Measurements from ENCODE around the gene PPM1A.
"Not testable (repeated sequence)": the region's sequence is repeated elsewhere in the genome, so short reads cannot be mapped to it uniquely, and the experiment has no call there.

PPM1A gene

GRCh38 chr14:60272177-60272576 lies 23.2 kb downstream of the PPM1A start:
- DNase-seq: no peak

DNA sequence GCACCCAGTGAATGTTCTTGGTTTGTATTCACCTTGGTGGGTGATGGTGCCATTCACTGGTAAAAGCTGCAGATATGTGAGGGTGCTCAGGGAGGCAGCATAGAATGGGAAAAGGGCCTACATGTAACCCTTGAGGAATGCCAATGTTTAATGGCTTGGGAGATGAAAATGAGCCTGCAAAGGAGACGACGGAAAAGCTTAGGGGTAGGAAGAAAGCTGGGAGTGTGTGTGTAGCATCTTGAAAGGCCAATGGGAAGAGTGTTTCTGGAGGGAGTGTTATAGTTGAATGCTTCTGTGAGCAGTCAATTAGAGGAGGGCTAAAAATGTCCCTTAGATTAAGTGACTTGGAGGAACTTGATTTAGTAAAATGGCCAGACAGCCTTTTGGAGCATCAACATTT lies 24.9 kb downstream of the PPM1A start:
- no peak for DNase-seq

- DNase-seq: no peak
Measured at GRCh38 chr14:60274448-60274847, 25.4 kb downstream of the PPM1A start.

DNA sequence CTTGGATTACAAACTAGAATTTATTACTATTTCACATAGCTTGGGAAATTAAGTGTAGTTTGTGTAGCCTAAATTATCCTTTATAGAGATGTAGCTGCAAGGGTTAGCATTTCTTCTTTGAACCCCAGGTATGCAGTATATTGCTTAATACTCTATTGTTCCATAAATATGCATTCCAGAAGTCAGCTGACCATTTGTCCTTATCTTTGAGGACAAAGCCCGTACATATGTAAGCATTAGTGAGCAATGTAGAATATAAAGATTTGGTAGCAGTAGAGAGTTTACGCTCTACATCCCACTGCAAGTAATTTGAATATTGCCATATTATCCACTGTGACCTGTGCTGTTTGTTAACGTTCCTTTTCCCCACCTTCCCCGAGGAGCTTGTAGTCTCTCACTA lies 26.9 kb downstream of the PPM1A start:
- no peak for DNase-seq

GRCh38 chr14:60276347-60276746 lies 27.3 kb downstream of the PPM1A start:
- DNase-seq: no peak

- DNase-seq: no peak
Measured at GRCh38 chr14:60277605-60278190, 28.7 kb downstream of the PPM1A start.

DNA sequence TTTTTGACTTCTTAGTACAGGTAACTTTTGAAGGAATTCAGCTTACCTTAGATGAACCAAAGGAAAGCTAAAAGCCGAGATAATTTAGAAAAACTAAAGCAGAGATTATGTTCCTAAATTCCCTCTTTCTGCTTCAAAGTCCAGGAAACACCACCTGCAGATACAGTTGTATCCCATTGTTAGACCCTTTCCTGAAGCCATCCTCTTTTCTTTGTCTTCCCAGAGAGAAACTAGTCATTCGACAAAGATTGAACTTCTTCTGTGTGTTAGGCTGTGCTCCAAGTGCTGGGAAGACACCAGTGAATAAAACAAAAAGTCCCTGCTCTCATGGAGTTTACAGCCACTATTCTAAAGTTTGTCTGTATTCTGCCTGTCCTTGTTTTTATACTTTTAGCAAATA lies 29.3 kb downstream of the PPM1A start:
- DNase-seq: no peak

- DNase-seq: no peak
Measured at GRCh38 chr14:60287452-60287851, 38.4 kb downstream of the PPM1A start.

GRCh38 chr14:60288279-60288678 lies 39.3 kb downstream of the PPM1A start:
- DNase-seq: no peak

DNA sequence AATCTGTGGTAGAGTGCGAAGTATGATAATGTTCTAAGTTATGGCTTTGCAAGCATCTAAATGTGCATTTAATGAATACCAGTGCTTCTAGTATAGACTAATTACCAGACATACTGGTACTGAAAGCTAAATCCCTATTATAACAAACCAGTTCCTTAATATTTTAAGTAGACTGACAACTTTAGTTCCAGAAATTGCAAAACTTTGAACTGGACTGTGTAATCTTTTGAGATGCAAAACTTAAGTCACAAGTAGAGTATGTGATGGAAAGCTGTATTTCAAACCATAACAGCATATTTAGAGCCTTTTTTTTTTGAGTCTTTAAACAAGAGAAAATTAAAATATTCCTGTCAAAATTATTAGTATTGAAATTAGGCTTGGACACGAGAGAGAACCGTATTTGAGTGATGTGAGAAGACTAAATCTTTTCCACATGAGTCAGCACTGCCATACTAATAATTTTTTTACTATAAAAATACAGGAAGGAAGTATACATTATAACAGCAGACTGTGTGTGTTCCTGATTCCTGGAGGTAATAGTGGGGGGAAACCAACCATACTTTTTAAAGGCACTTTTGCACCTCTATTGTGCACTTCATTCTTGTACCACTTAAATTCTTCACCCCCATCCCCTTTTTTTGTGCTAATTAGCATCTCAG lies 45.5 kb downstream of the PPM1A start:
- DNase-seq: no peak

DNA sequence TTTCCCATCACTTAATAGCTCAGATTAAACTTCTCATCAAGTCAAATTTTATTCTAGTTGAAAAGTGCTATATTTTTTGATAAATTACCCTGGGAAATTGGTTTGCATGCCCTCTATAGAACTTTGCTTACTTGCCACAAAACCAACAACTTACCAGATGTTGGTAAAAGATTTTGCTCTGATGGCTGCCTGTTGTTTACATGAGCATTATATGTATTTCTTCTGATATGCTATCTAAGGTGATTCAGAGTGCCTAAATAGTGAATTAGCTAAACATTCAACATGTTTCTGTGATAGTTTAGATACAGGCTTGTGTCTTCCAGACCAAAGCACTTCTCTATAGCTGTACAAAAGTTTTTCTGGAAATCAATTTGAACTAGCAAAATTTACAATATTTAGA lies 51.0 kb downstream of the PPM1A start:
- no peak for DNase-seq

DNA sequence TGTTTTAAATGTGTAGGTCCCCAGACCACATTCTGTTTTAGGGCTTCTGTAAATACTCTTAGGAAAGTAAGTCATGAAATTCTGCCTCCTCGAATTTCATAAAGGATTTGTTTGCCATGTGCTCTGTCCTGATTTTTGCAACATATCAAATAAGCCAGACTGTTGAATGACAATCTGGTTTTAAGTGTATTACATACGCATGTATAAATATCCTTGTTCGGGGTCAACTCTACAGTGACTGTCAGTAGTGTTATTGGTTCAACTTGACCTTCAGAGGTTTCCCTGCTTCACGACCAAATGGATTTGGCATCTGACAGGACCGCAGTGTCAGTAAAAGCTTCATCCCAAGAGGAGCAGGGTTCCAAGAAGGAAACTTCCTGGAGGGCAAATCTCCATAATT lies 52.7 kb downstream of the PPM1A start:
- no peak for DNase-seq

- DNase-seq: no peak
Measured at GRCh38 chr14:60302663-60303062, 53.6 kb downstream of the PPM1A start.

DNA sequence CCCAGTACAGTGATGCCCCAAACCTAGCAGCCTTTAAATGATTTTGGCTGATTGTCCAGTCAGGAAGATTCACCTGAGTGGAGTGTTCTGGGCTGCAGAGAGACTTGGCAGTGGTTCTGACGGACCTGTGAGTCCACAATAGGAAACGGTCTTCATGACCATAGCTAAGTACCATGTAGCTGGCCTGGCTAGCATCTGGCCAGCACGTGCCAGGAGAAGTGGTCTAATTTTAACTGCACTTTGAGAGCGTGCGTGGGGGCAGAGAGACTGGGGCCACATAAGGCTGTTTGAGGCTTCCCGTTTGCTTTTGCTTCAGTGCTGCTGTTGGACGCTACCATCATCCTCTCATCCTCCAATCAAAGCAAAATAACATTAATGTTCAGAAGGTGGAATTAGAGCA lies 54.7 kb downstream of the PPM1A start:
- DNase-seq: no peak

DNA sequence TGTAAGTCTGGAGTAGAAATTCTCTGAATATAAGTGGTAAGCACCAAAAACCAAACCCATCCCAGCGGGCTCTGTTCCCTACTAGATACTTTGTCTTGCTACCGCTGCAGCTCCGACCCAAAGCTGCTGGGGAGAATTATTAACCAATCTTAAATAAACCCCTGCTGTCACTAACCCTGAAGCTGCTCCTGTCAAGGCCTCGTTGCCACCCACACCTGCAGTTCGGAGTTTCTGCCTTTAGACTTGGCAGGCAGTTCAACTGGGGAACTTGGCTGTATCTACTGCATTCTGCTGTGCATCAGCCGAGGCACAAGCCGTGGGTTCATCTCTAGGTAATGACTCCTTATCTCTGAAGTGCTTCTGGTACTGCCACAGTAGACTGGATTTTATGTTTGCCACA lies 55.5 kb downstream of the PPM1A start:
- DNase-seq: no peak

GRCh38 chr14:60309867-60310552 lies 61.0 kb downstream of the PPM1A start:
- DNase-seq: no peak

GRCh38 chr14:60311417-60311816 lies 62.4 kb downstream of the PPM1A start:
- no peak for DNase-seq

GRCh38 chr14:60313093-60313492 lies 64.1 kb downstream of the PPM1A start:
- no peak for DNase-seq

DNA sequence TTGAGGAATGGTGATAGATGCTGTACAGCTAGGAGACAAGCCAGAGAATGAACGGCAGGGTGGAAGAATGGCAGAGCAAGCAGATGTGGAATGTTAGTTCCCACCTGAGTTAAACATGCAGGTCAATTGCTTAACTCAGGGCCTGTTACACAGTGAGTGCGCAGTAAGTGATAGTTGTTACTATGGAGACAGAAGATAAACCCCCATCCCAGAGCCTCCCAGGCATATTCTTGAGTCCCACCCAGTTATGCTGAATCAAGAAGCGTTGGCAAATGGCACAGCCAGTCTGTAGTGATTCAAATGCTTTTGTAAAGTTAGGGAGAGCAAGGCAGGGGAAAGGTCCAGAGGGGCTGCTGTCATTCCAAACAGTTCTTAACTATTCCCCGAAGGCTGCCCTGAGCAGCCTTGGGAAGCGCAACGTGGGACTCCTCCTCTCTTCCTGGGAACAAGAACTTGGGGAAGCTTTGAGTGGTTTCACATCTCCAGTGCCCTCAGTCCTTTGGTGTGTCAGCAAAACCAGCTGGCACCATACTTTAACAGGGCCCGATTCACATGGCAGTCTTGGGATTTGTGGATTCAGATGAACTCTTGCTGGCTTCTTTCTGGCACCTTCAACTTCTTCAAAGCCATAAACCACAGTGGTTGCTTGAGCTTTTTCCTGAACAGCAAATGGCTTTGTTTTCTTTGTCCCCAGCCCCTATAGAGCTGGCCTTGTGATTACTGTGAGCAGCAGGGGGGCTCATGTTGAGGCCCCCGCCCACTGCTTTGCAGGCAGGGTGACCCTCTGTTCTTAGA lies 66.4 kb downstream of the PPM1A start:
- no peak for DNase-seq

DNA sequence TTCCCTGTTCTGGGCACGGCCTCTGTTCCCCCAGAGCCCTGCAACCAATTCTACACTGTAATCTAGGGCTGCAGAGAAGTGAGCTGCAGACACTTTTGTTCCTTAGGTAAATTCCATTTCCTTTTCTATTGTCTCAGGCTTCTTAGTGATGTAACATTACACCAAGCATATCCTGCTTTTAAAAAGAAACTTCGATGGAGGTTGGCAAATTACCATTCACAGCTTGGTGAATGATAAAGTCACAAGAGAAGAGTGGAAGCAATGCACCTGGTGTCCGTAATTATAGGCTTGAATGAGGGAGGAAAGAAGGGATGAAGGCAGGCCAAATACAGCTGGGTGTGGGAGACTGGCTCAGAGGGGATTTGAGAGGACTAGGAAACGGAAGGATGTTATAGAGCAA lies 68.6 kb downstream of the PPM1A start:
- DNase-seq: no peak

GRCh38 chr14:60320860-60321259 lies 71.8 kb downstream of the PPM1A start:
- not testable (repeated sequence) for DNase-seq

DNA sequence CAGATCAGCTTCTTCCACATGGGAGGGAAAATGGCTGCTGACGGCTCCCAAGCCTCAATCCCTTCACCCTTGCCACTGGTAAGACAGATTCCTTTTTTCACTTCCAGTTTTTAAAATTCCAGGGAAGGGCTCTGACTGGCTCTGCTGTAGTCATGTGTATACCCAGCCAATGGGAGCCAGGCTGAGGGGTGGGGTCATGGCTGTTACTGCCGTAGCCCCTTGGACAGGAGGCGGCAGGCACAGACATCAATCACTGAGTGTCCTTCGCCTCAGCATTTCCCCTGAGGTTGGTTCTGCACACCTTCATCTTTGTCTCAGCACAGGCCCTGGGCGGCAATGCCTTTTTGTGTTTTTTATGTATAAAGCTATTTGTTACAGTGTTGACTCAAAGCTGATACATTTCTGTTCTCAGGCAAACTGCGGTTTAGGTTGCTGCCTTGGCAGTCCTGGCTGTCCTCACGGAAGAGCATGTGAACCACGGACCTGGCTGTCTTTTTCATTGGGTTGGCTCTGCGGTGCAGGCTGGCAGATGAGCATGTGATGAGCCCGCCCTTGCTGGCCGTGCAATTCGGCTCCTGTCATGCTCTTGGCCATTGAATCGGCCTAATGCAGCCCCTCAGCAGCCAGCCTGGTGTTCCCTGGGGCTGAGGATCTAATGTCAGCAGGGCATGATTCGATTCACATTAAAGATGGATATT lies 74.3 kb downstream of the PPM1A start:
- no peak for DNase-seq

DNA sequence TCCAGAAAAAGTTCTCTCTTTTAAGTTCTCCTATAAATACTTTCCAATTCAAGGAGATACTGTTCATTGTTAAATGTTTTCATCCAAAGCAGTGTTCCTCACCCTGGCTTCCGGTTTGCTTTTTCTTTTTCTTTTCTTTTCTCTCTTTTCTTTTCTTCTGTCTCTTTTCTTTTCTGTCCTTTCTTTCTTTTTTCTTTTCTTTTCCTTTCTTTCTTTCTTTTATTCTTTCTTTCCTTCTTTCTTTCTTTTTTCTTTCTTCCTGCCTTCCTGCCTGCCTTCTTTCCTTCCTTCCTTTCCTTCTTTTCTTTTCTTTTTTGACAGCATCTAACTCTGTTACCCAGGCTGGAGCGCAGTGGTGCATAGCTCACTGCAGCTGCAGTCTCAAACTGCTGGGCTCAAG lies 75.8 kb downstream of the PPM1A start:
- DNase-seq: no peak

Data from CD4-positive, alpha-beta T cell treated with Interleukin-17A for 4 hours (primary cell).